Esophagus mucosa (tissue), 1 donor: Measurements from ENCODE around the gene ZBTB18. TPM values are rescaled to one million over a fixed set of nuclear protein-coding genes. Genes with fewer than 3 reads are reported as not detected.
"Not testable (repeated sequence)": the region's sequence is repeated elsewhere in the genome, so short reads cannot be mapped to it uniquely, and the experiment has no call there.

ENCODE experiments used
- ATAC-seq: fragments of 200-7000 bp; cut with Tn5 transposase; one replicate; pipeline ENCODE4 v1.9.1; 2020
- total RNA-seq: library from RNA; stranded (reverse); gene quantifications from one replicate; pipeline ENCODE4 v1.2.4, GENCODE V29; 2023
- donor health status: DM: yes; HTN: yes; CAD: no.

Gene ZBTB18
- total RNA-seq, 1 donor from 2014 or later: 3.1 TPM

- ATAC-seq: no peak
Observed at GRCh38 chr1:244042293-244042692, 8.8 kb upstream of the ZBTB18 start.

GRCh38 chr1:244044423-244044822 is 6.7 kb upstream of the ZBTB18 start:
- ATAC-seq: no peak

- ATAC-seq: not testable (repeated sequence)
Observed at GRCh38 chr1:244046254-244046653, 4.8 kb upstream of the ZBTB18 start.

- no peak for ATAC-seq
Observed at GRCh38 chr1:244046907-244047611, 4.0 kb upstream of the ZBTB18 start.

- peak; percentile 55 for ATAC-seq
Observed at GRCh38 chr1:244047621-244048255, 3.3 kb upstream of the ZBTB18 start.

GRCh38 chr1:244048256-244049161 is 2.6 kb upstream of the ZBTB18 start:
- ATAC-seq: peak; percentile 99

GRCh38 chr1:244049162-244050013 is 1.7 kb upstream of the ZBTB18 start:
- no peak for ATAC-seq

GRCh38 chr1:244050014-244050834 is 859 bp upstream of the ZBTB18 start:
- ATAC-seq: no peak

GRCh38 chr1:244052016-244052727 is 1.1 kb downstream of the ZBTB18 start:
- ATAC-seq: no peak

GRCh38 chr1:244052728-244053312 is 1.7 kb downstream of the ZBTB18 start:
- no peak for ATAC-seq

- no peak for ATAC-seq
Observed at GRCh38 chr1:244053831-244054230, 2.7 kb downstream of the ZBTB18 start.

GRCh38 chr1:244054247-244054923 is 3.3 kb downstream of the ZBTB18 start:
- no peak for ATAC-seq

GRCh38 chr1:244054924-244055263 is 3.8 kb downstream of the ZBTB18 start:
- ATAC-seq: no peak

- no peak for ATAC-seq
Observed at GRCh38 chr1:244056577-244056976, 5.5 kb downstream of the ZBTB18 start.

GRCh38 chr1:244057474-244058385 is 6.6 kb downstream of the ZBTB18 start:
- no peak for ATAC-seq

- no peak for ATAC-seq
Observed at GRCh38 chr1:244060117-244060516, 9.0 kb downstream of the ZBTB18 start.

- no peak for ATAC-seq
Observed at GRCh38 chr1:244060686-244061085, 9.6 kb downstream of the ZBTB18 start.

- ATAC-seq: no peak
Observed at GRCh38 chr1:244062156-244062725, 11.2 kb downstream of the ZBTB18 start.
